GM12872 (cell line): ENCODE measurements around the gene RMC1.

ENCODE experiments used
- TF ChIP-seq, protein P1 (sequence below): IDR thresholded peaks from 3 replicates; pipeline ENCODE4 v1.5.1; 2011; ENCODE audit warnings: low read depth, mild to moderate bottlenecking, low read length, moderate library complexity; ENCODE audit not compliant: insufficient read depth

Gene RMC1

GRCh38 chr18:23556145-23556780, 53.0 kb downstream of the RMC1 start:
- TF ChIP-seq, protein P1, sequence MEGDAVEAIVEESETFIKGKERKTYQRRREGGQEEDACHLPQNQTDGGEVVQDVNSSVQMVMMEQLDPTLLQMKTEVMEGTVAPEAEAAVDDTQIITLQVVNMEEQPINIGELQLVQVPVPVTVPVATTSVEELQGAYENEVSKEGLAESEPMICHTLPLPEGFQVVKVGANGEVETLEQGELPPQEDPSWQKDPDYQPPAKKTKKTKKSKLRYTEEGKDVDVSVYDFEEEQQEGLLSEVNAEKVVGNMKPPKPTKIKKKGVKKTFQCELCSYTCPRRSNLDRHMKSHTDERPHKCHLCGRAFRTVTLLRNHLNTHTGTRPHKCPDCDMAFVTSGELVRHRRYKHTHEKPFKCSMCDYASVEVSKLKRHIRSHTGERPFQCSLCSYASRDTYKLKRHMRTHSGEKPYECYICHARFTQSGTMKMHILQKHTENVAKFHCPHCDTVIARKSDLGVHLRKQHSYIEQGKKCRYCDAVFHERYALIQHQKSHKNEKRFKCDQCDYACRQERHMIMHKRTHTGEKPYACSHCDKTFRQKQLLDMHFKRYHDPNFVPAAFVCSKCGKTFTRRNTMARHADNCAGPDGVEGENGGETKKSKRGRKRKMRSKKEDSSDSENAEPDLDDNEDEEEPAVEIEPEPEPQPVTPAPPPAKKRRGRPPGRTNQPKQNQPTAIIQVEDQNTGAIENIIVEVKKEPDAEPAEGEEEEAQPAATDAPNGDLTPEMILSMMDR, result no peak

GRCh38 chr18:23560186-23560585, 56.9 kb downstream of the RMC1 start:
- TF ChIP-seq, protein P1, result no peak

- TF ChIP-seq, protein P1, result no peak
Observed at GRCh38 chr18:23563377-23564043, 60.2 kb downstream of the RMC1 start.

GRCh38 chr18:23565916-23566547, 62.7 kb downstream of the RMC1 start:
- TF ChIP-seq, protein P1, result no peak

DNA sequence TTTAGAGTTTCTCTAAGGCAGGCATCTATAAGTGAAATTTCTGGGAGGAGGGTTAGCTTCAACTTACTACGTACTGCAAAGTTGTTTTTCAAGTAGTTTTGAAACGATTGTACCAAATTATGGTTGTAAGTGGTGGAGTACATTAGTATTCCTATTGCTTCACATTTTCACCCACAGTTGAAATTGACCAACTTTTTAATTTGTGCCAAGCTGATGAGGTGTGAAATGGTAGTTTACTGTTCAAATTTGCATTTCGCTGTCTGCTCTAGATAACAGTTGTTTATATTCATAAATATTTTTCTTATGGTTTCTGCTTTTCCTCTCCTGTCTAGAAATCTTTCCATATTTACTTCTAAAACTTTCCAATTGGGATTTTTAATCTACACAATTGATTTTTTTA, 64.4 kb downstream of the RMC1 start:
- TF ChIP-seq, protein P1, result no peak

DNA sequence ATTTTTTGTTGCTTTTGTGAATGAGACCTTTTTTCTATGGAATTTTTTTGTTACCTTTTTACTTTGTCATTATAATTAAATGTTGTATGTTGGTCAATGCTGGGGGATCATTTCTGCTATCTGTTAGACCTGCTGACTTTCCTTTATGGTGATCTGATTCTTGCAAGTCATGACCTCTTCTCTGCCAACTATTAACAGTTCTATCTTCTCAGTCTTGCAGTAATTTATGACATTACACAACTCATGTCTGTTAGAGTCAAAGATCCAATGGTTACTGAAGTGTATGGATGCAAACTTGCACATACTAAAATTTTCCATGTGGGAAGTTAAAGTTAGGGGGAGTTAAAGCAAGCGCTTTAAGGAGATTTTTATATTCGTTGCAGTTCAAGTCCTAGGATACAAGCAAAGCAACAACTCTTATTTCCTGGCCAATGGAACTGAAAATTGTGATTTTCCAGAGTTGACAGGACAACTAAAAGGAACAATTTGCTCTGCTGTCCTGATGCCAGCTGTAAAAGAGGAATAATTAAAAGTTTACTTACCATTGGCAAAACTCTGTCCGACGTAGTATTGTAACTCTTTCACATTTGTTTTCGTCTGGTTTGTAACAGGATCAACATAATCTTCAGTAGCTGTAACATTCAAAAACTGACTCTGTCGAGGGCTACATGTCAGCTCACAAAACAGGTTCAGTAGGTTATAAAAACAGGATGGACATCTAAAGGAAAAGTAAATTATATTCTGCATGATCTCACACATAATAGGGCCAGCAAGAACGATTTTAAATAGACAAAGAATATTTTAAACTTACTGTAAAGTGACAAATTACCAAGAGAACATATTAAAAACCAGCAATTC, 65.2 kb downstream of the RMC1 start:
- TF ChIP-seq, protein P1, result no peak
